ENCODE data around the gene PSKH1. TPM values are rescaled to one million over a fixed set of nuclear protein-coding genes. Genes with fewer than 3 reads are reported as not detected.
A peak's percentile ranks its signal among the peaks of the same experiment; 100 is the strongest.

PSKH1 gene
- total and polyA plus RNA-seq, 10 of the 15 experiments (the other 5 are each of a cell fraction or from before 2014, with no cell fraction given) = 0.63 to 20.4 (median 7.8) TPM

DNA sequence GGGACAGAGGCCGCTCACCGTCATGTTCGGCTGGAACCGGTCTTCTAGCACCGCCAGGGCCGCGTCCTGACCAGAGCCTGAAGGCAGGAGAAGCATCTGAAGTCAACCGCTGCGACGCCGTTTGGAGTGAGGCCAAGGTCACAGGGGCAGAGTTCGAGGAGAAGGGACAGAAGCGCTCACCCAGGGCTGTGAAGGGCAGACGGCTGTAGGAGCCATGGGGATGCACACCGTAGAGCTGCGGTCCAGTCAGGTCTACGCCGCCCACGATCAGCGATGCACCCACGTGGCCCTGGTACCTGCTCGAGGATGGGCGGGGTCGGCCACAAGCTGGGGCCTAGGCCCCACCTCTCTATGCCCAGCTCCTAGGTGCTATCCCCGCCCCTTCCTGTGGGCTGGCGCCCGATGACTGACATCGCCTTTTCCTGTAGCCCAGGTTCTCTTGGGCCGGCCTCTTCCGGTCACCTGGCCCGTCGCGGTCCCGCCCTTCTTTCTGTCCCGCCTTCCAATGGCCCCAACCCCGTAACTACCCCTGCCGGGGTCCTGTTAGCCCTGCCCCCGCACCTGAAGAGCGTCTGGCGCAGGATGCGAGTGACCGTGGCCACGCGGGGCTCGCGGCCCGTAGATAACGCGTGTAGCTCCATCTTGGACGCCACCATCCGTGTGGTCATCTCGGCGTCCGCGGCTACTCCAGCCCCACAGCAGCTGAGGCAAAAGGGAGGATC, 42.5 kb downstream of the PSKH1 start (continued):
- TF ChIP-seq, protein P1, sequence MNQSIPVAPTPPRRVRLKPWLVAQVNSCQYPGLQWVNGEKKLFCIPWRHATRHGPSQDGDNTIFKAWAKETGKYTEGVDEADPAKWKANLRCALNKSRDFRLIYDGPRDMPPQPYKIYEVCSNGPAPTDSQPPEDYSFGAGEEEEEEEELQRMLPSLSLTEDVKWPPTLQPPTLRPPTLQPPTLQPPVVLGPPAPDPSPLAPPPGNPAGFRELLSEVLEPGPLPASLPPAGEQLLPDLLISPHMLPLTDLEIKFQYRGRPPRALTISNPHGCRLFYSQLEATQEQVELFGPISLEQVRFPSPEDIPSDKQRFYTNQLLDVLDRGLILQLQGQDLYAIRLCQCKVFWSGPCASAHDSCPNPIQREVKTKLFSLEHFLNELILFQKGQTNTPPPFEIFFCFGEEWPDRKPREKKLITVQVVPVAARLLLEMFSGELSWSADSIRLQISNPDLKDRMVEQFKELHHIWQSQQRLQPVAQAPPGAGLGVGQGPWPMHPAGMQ (IDR thresholded peaks at IDR 0.05; ENCODE audit: borderline replicate concordance) = no peak
- TF ChIP-seq, protein P2, sequence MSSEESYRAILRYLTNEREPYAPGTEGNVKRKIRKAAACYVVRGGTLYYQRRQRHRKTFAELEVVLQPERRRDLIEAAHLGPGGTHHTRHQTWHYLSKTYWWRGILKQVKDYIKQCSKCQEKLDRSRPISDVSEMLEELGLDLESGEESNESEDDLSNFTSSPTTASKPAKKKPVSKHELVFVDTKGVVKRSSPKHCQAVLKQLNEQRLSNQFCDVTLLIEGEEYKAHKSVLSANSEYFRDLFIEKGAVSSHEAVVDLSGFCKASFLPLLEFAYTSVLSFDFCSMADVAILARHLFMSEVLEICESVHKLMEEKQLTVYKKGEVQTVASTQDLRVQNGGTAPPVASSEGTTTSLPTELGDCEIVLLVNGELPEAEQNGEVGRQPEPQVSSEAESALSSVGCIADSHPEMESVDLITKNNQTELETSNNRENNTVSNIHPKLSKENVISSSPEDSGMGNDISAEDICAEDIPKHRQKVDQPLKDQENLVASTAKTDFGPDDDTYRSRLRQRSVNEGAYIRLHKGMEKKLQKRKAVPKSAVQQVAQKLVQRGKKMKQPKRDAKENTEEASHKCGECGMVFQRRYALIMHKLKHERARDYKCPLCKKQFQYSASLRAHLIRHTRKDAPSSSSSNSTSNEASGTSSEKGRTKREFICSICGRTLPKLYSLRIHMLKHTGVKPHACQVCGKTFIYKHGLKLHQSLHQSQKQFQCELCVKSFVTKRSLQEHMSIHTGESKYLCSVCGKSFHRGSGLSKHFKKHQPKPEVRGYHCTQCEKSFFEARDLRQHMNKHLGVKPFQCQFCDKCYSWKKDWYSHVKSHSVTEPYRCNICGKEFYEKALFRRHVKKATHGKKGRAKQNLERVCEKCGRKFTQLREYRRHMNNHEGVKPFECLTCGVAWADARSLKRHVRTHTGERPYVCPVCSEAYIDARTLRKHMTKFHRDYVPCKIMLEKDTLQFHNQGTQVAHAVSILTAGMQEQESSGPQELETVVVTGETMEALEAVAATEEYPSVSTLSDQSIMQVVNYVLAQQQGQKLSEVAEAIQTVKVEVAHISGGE (CRISPR knock-in tag; IDR thresholded peaks at IDR 0.05) = no peak
- TF ChIP-seq, protein P3, sequence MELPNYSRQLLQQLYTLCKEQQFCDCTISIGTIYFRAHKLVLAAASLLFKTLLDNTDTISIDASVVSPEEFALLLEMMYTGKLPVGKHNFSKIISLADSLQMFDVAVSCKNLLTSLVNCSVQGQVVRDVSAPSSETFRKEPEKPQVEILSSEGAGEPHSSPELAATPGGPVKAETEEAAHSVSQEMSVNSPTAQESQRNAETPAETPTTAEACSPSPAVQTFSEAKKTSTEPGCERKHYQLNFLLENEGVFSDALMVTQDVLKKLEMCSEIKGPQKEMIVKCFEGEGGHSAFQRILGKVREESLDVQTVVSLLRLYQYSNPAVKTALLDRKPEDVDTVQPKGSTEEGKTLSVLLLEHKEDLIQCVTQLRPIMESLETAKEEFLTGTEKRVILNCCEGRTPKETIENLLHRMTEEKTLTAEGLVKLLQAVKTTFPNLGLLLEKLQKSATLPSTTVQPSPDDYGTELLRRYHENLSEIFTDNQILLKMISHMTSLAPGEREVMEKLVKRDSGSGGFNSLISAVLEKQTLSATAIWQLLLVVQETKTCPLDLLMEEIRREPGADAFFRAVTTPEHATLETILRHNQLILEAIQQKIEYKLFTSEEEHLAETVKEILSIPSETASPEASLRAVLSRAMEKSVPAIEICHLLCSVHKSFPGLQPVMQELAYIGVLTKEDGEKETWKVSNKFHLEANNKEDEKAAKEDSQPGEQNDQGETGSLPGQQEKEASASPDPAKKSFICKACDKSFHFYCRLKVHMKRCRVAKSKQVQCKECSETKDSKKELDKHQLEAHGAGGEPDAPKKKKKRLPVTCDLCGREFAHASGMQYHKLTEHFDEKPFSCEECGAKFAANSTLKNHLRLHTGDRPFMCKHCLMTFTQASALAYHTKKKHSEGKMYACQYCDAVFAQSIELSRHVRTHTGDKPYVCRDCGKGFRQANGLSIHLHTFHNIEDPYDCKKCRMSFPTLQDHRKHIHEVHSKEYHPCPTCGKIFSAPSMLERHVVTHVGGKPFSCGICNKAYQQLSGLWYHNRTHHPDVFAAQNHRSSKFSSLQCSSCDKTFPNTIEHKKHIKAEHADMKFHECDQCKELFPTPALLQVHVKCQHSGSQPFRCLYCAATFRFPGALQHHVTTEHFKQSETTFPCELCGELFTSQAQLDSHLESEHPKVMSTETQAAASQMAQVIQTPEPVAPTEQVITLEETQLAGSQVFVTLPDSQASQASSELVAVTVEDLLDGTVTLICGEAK (IDR thresholded peaks at IDR 0.05; ENCODE audit: borderline replicate concordance) = peak; percentile 79; the same call in 1 of the 2 replicates
- peak; percentile 36; the same call in 1 of the 2 replicates for TF ChIP-seq ZNF207 (IDR thresholded peaks at IDR 0.05; ENCODE audit: borderline replicate concordance)
- peak; percentile 94 for TF ChIP-seq MXI1 (IDR thresholded peaks at IDR 0.05; ENCODE audit: low read depth, low read length)
- TF ChIP-seq POLR2AphosphoS5 (IDR thresholded peaks at IDR 0.05; ENCODE audit: low read length) = peak; percentile 85
- TF ChIP-seq ETV6 (conservative IDR thresholded peaks at IDR 0.05 in 1 of 2, IDR thresholded peaks at IDR 0.05 in 1 of 2; ENCODE audit: borderline replicate concordance in 1 of 2, low read depth in 1 of 2) = no peak
- TF ChIP-seq SREBF1 (IDR thresholded peaks at IDR 0.05; ENCODE audit: low read length) = no peak
- TF ChIP-seq RAD51 (IDR thresholded peaks at IDR 0.05) = peak; percentile 91
- TF ChIP-seq, protein P4, sequence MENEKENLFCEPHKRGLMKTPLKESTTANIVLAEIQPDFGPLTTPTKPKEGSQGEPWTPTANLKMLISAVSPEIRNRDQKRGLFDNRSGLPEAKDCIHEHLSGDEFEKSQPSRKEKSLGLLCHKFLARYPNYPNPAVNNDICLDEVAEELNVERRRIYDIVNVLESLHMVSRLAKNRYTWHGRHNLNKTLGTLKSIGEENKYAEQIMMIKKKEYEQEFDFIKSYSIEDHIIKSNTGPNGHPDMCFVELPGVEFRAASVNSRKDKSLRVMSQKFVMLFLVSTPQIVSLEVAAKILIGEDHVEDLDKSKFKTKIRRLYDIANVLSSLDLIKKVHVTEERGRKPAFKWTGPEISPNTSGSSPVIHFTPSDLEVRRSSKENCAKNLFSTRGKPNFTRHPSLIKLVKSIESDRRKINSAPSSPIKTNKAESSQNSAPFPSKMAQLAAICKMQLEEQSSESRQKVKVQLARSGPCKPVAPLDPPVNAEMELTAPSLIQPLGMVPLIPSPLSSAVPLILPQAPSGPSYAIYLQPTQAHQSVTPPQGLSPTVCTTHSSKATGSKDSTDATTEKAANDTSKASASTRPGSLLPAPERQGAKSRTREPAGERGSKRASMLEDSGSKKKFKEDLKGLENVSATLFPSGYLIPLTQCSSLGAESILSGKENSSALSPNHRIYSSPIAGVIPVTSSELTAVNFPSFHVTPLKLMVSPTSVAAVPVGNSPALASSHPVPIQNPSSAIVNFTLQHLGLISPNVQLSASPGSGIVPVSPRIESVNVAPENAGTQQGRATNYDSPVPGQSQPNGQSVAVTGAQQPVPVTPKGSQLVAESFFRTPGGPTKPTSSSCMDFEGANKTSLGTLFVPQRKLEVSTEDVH (IDR thresholded peaks at IDR 0.05; ENCODE audit: low read depth, partially characterized antibody) = peak; percentile 32
- no peak for TF ChIP-seq RAD21 (IDR thresholded peaks at IDR 0.05; ENCODE audit: insufficient read depth, low read depth, low read length)
- TF ChIP-seq, protein P5, sequence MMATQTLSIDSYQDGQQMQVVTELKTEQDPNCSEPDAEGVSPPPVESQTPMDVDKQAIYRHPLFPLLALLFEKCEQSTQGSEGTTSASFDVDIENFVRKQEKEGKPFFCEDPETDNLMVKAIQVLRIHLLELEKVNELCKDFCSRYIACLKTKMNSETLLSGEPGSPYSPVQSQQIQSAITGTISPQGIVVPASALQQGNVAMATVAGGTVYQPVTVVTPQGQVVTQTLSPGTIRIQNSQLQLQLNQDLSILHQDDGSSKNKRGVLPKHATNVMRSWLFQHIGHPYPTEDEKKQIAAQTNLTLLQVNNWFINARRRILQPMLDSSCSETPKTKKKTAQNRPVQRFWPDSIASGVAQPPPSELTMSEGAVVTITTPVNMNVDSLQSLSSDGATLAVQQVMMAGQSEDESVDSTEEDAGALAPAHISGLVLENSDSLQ (IDR thresholded peaks at IDR 0.05) = peak; percentile 98
